Skin epidermis (tissue), 12 donors: Measurements from ENCODE around the gene ENPP7.

Experiments
- H3K27ac ChIP-seq, 21 experiments: fragments of 200-600 bp; sonication (generic) in 11 of 21; one replicate each; pipeline ENCODE4 v1.5.0; 2020; ENCODE audit warnings: mild to moderate bottlenecking in 3 of 21, inconsistent platforms in 2 of 21, moderate library complexity in 2 of 21
- H3K4me3 ChIP-seq, 7 experiments: fragments of 200-600 bp; sonication (generic) in 2 of 7; one replicate each; pipeline ENCODE4 v1.5.0; 2020; ENCODE audit warnings: inconsistent platforms in 2 of 7, mild to moderate bottlenecking in 2 of 7, moderate library complexity in 1 of 7

ENPP7 gene

GRCh38 chr17:79785900-79786810 lies 55.4 kb downstream of the ENPP7 start:
- Histone ChIP-seq H3K4me3 (no peak overlapping the region), H3K27ac (no peak overlapping the region)

- Histone ChIP-seq H3K4me3 (no peak overlapping the region), H3K27ac (no peak overlapping the region)
Observed at GRCh38 chr17:79786930-79787643, 56.3 kb downstream of the ENPP7 start.

DNA sequence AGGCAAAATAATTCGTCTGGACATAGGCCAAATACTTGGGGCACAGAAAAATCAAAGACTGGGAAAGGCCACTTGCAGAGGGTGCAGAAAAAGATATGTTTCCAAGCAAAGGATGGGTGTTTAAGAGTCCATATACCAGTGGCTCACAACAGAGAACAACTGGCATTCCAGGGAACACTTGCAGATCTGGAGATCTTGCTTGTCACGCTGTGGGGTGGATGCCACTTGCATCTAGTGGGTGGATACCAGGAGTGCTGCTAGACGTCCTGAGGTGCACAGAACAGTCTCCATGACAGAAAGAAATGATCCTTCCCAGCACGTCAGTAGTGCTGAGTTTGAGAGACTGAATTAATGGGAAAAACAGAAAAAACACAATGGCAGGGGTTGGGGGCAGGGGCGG lies 57.7 kb downstream of the ENPP7 start:
- Histone ChIP-seq H3K4me3 (no peak overlapping the region), H3K27ac (no peak overlapping the region)

- H3K4me3 ChIP-seq: no peak overlapping the region
- H3K27ac ChIP-seq: no peak overlapping the region
Observed at GRCh38 chr17:79788989-79789942, 58.5 kb downstream of the ENPP7 start.

DNA sequence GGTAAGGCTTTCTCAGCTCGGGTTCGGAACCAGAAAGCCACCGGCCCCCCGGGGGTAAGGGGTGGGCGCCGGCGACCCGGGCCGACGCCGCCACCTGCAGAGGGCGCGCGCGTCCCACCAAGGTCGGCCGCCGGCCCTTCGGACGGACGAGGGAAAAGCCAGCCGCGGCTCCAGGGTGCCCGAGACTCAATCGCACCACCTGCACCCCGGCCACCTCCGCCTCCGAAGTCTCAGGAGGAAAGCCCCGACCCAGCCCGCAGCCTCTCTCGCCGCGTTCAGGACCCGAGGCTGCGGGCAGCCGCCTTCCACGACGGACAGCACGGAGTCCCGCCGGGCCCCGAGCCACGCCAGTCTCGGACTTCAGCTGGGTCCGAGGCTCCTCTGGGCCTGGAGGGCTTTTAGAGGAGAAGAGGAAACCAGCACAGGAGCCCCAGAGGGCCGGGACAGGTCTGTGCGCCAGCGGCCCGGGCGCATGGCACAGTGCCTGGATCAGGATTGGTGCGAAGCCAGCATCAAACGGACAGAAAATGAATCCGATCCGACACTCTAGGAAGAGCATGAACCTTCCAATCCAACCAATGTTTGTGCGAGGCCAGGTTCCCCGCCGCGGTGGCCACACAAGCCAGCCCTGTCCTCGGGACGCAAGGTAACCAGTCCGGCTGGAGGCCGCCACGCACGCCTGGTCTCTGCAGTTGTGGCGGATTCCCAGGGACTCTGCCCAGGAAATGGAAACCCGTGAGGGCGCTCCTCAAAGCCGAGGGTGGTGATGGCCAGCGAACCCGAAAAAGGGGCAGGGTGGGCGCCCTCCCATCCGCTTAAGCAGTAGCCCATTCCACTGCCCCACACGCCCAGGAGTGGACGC lies 59.4 kb downstream of the ENPP7 start:
- H3K27ac ChIP-seq: no peak overlapping the region
- no peak overlapping the region for H3K4me3 ChIP-seq

GRCh38 chr17:79790805-79791734 lies 60.3 kb downstream of the ENPP7 start:
- Histone ChIP-seq H3K4me3 (no peak overlapping the region), H3K27ac (no peak overlapping the region)

DNA sequence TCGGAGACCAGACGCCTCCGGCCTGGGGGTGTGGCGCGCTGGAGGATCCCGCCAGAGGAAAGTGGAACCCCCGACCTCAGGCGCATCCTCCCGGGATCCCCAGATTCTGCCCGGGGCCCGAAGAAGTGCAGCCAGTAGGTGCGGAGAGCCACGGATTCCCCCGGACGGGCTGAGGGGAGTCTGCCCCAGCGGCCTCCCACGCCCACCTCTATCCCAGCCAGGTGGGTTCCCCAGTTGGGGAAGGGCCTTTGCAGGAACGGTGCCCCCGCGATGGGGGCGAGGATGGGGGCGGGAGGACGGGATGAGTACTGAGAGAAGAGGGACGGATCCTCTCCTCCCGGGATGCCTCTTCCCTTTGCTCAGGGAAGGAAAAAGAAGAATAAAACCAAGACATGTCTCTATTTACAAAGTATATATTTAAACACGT lies 61.0 kb downstream of the ENPP7 start:
- no peak overlapping the region for H3K4me3 ChIP-seq
- H3K27ac ChIP-seq: no peak overlapping the region
